H1 (cell line): Measurements from ENCODE around the gene RAD51B. TPM values are rescaled to one million over a fixed set of nuclear protein-coding genes. Genes with fewer than 3 reads are reported as not detected.

ENCODE experiments used
- ATF2 ChIP-seq: IDR thresholded peaks from 2 replicates; pipeline ENCODE4 v1.6.1; 2012; ENCODE audit warnings: low read length, inconsistent platforms
- JUND ChIP-seq: IDR thresholded peaks from 2 replicates; pipeline ENCODE4 v1.6.1; 2011; ENCODE audit warnings: mild to moderate bottlenecking, improper control_type of control experiment, low read length
- NANOG ChIP-seq: IDR thresholded peaks from 2 replicates; pipeline ENCODE4 v1.6.1; 2011; ENCODE audit warnings: low read length, low read depth, mild to moderate bottlenecking, inconsistent platforms; ENCODE audit not compliant: insufficient read depth, poor library complexity, severe bottlenecking
- RAD21 ChIP-seq, 2 experiments: IDR thresholded peaks in 1 of 2; conservative IDR thresholded peaks in 1 of 2; 2 replicates each; pipeline ENCODE4 v1.6.1; 2011; ENCODE audit warnings: low read depth in 2 of 2, low read length in 2 of 2, improper control_type of control experiment in 1 of 2, inconsistent platforms in 1 of 2, mild to moderate bottlenecking in 1 of 2, moderate library complexity in 1 of 2
- RBBP5 ChIP-seq: IDR thresholded peaks from 2 replicates; pipeline ENCODE4 v1.7.1; 2012; ENCODE audit warnings: low read depth, mild to moderate bottlenecking, inconsistent platforms, low read length, moderate library complexity, borderline replicate concordance
- SIX5 ChIP-seq: IDR thresholded peaks from 2 replicates; pipeline ENCODE4 v1.6.1; 2011; ENCODE audit warnings: mild to moderate bottlenecking, low read depth, low read length
- TCF12 ChIP-seq: IDR thresholded peaks from 2 replicates; pipeline ENCODE4 v1.6.1; 2011; ENCODE audit warnings: low read depth, mild to moderate bottlenecking, low read length
- polyA plus RNA-seq, 7 experiments: library from polyadenylated mRNA; depleted of rRNA in 3 of 7; stranded (reverse) in 5 of 7; unstranded in 2 of 7; fragments of >200 nt in 5 of 7; fragments of 200-250 nt in 2 of 7; gene quantifications; 1 replicate in 5 of 7; 2 replicates in 1 of 7; 4 replicates in 1 of 7; pipeline versions ENCODE4 v1.2.1 to v1.2.3, GENCODE V29; 2011 to 2013; ENCODE audit warnings: missing spikeins in 2 of 7, mixed read lengths in 2 of 7
- total RNA-seq: library from RNA; stranded (reverse); fragmentation: NEBNext Ultra II Directional; extraction: Animal tissue kit (Norgen Biotek cat#: 25700); gene quantifications from 2 replicates; pipeline ENCODE4 v1.2.1, GENCODE V29; 2021

Gene RAD51B
- total and polyA plus RNA-seq, 2 of the 8 experiments (the other 6 are each of a cell fraction or from before 2014, with no cell fraction given) = 3.9 to 14.9 TPM

GRCh38 chr14:68245146-68246073 is 425.8 kb downstream of the RAD51B start (continued):
- no peak for TF ChIP-seq RBBP5
- no peak for TF ChIP-seq JUND
- no peak for TF ChIP-seq NANOG
- TF ChIP-seq ATF2 = no peak
- TF ChIP-seq RAD21 (IDR thresholded peaks at IDR 0.05 in 1 of 2, conservative IDR thresholded peaks at IDR 0.05 in 1 of 2; ENCODE audit: low read depth in 2 of 2, low read length in 2 of 2) = no peak
- no peak for TF ChIP-seq SIX5
- no peak for TF ChIP-seq TCF12
